HEK293 (cell line): ENCODE data around the gene PCBP3.

Experiments used
- CTCF ChIA-PET: fragments of 350-600 bp; formaldehyde crosslinking; extraction: SDS; loops from one replicate; lab custom pipeline; 2021; ENCODE audit warnings: antibody characterized with exemption; lab: Yijun Ruan, JAX
- POLR2A ChIA-PET: fragments of 300-600 bp; formaldehyde crosslinking; extraction: SDS; loops from one replicate; lab custom pipeline; 2020; ENCODE audit warnings: antibody characterized with exemption, inconsistent platforms; lab: Yijun Ruan, JAX
- H3K27ac ChIP-seq: fragments of 200-500 bp; sonication (Bioruptor generic); 2 replicates; pipeline ENCODE4 v1.5.1; 2014; ENCODE audit warnings: low read depth, low read length, control low read depth, inconsistent platforms; ENCODE audit errors: extremely low read depth
- H3K36me3 ChIP-seq, 2 experiments: fragments of 200-500 bp in 1 of 2; sonication (Bioruptor generic) in 1 of 2; 1 replicate in 1 of 2; 2 replicates in 1 of 2; pipeline ENCODE4 v1.5.1; 2014 to 2017; ENCODE audit warnings: inconsistent platforms in 2 of 2, low read length in 2 of 2; ENCODE audit not compliant: control insufficient read depth in 2 of 2, insufficient read depth in 1 of 2
- H3K4me1 ChIP-seq: fragments of 200-500 bp; sonication (Bioruptor generic); 2 replicates; pipeline ENCODE4 v1.5.1; 2014; ENCODE audit warnings: mild to moderate bottlenecking, low read length, inconsistent platforms; ENCODE audit not compliant: control insufficient read depth, insufficient read depth
- H3K4me3 ChIP-seq: 2 replicates; pipeline ENCODE4 v1.5.1; 2011; ENCODE audit warnings: low read depth, mild to moderate bottlenecking, control low read depth, low read length, moderate library complexity
- H3K9me3 ChIP-seq: fragments of 200-500 bp; sonication (Bioruptor generic); 2 replicates; pipeline ENCODE4 v1.5.1; 2014; ENCODE audit warnings: low read depth, low read length, inconsistent platforms; ENCODE audit not compliant: control insufficient read depth, insufficient read depth
- GLI2 ChIP-seq: fragments of 450-650 bp; formaldehyde crosslinking; IDR thresholded peaks from 2 replicates; pipeline ENCODE4; 2017; ENCODE audit warnings: missing biosample characterization, missing genetic modification characterization, low read depth, borderline replicate concordance
- HOXD13 ChIP-seq: sonication (generic); formaldehyde crosslinking; IDR thresholded peaks from 2 replicates; pipeline ENCODE4 v1.8.0; 2022; ENCODE audit warnings: missing genetic modification reagents, borderline replicate concordance
- SCRT2 ChIP-seq: fragments of 450-650 bp; formaldehyde crosslinking; IDR thresholded peaks from 2 replicates; pipeline ENCODE4 v1.5.1; 2016; ENCODE audit warnings: missing biosample characterization, missing genetic modification characterization
- ZEB2 ChIP-seq: fragments of 450-650 bp; formaldehyde crosslinking; IDR thresholded peaks from 2 replicates; pipeline ENCODE4 v1.5.1; 2016; ENCODE audit warnings: missing biosample characterization, missing genetic modification characterization
- ZNF121 ChIP-seq: fragments of 450-650 bp; formaldehyde crosslinking; IDR thresholded peaks from 2 replicates; pipeline ENCODE4 v1.5.1; 2016; ENCODE audit warnings: missing biosample characterization, missing genetic modification characterization
- ZNF324 ChIP-seq: fragments of 450-650 bp; formaldehyde crosslinking; IDR thresholded peaks from 2 replicates; pipeline ENCODE4 v1.5.1; 2016; ENCODE audit warnings: missing biosample characterization, missing genetic modification characterization
- ZNF48 ChIP-seq: fragments of 450-650 bp; formaldehyde crosslinking; IDR thresholded peaks from 2 replicates; pipeline ENCODE4 v1.5.1; 2016; ENCODE audit warnings: missing biosample characterization, missing genetic modification characterization
- ZNF558 ChIP-seq: fragments of 450-650 bp; formaldehyde crosslinking; IDR thresholded peaks from 2 replicates; pipeline ENCODE4 v1.5.1; 2016; ENCODE audit warnings: missing biosample characterization, missing genetic modification characterization
- ZNF610 ChIP-seq: fragments of 450-650 bp; formaldehyde crosslinking; IDR thresholded peaks from 2 replicates; pipeline ENCODE4 v1.5.1; 2016; ENCODE audit warnings: missing biosample characterization, missing genetic modification characterization, borderline replicate concordance
- ZNF621 ChIP-seq: fragments of 450-650 bp; formaldehyde crosslinking; IDR thresholded peaks from 2 replicates; pipeline ENCODE4 v1.5.1; 2017; ENCODE audit warnings: missing biosample characterization, missing genetic modification characterization
- ZNF664 ChIP-seq: fragments of 450-650 bp; formaldehyde crosslinking; IDR thresholded peaks from 2 replicates; pipeline ENCODE4 v1.5.1; 2016; ENCODE audit warnings: missing biosample characterization, missing genetic modification characterization
- ZNF670 ChIP-seq: fragments of 450-650 bp; formaldehyde crosslinking; IDR thresholded peaks from 2 replicates; pipeline ENCODE4 v1.5.1; 2016; ENCODE audit warnings: missing biosample characterization, missing genetic modification characterization, low read depth
- ZNF776 ChIP-seq: fragments of 450-650 bp; formaldehyde crosslinking; IDR thresholded peaks from 2 replicates; pipeline ENCODE4 v1.5.0; 2017; ENCODE audit warnings: missing biosample characterization, missing genetic modification characterization, borderline replicate concordance
- TF ChIP-seq, protein P1 (sequence below): fragments of 450-650 bp; formaldehyde crosslinking; IDR thresholded peaks from 2 replicates; pipeline ENCODE4 v1.5.1; 2017; ENCODE audit warnings: missing biosample characterization, missing genetic modification characterization
- TF ChIP-seq, protein P2 (sequence below): fragments of 450-650 bp; formaldehyde crosslinking; IDR thresholded peaks from 2 replicates; pipeline ENCODE4 v1.5.1; 2016; ENCODE audit warnings: missing biosample characterization, missing genetic modification characterization
- TF ChIP-seq, protein P3 (sequence below): fragments of 450-650 bp; formaldehyde crosslinking; IDR thresholded peaks from 2 replicates; pipeline ENCODE4 v1.5.1; 2017; ENCODE audit warnings: missing biosample characterization, missing genetic modification characterization
- TF ChIP-seq, protein P4 (sequence below): fragments of 450-650 bp; formaldehyde crosslinking; IDR thresholded peaks from 2 replicates; pipeline ENCODE4 v1.5.1; 2016; ENCODE audit warnings: missing biosample characterization, missing genetic modification characterization, borderline replicate concordance
- TF ChIP-seq, protein P5 (sequence below): fragments of 450-650 bp; formaldehyde crosslinking; IDR thresholded peaks from 2 replicates; pipeline ENCODE4 v1.5.1; 2016; ENCODE audit warnings: missing biosample characterization, missing genetic modification characterization
- TF ChIP-seq, protein P6 (sequence below): fragments of 450-650 bp; IDR thresholded peaks from 2 replicates; pipeline ENCODE4 v1.5.1; 2018; ENCODE audit warnings: missing biosample characterization, missing genetic modification characterization

The PCBP3 gene

DNA sequence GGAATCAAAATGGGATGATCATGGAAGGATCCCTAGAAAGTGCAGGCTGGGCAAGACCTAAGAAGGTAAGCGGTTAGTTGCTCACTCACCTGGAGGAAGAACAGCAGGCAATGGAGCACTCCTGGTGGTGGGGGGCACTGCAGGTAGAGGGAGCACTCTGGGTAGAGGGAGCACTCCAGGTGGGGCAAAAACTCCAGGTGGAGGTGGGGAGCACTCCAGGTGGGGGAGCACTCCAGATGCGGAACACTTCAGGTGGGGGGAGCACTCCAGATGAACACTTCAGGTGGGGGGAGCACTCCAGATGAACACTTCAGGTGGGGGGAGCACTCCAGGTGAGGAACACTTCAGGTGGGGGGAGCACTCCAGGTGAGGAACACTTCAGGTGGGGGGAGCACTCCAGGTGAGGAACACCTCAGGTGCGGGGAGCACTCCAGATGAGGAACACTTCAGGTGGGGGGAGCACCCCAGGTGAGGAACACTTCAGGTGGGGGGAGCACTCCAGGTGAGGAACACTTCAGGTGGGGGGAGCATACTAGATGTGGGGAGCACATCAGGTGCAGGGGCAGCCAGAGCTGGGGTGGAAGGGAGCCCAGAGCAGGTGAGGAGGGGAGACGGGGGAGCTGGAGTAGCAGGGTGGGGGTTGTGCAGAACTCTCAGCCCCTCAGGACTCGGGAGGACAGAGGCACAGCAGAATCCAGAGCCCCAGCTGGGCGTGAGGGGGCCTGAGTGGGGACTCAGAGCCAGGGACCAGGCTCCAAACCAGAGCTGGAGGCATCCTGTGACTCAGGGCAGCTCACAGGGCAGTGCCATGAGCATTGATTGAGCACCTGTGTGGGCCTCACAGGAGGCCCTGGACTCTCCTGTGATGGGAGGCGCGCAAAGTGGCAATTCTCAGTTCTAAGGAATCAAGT is 300.4 kb downstream of the PCBP3 start:
- TF ChIP-seq, protein P1, sequence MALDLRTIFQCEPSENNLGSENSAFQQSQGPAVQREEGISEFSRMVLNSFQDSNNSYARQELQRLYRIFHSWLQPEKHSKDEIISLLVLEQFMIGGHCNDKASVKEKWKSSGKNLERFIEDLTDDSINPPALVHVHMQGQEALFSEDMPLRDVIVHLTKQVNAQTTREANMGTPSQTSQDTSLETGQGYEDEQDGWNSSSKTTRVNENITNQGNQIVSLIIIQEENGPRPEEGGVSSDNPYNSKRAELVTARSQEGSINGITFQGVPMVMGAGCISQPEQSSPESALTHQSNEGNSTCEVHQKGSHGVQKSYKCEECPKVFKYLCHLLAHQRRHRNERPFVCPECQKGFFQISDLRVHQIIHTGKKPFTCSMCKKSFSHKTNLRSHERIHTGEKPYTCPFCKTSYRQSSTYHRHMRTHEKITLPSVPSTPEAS = no peak
- no peak for TF ChIP-seq GLI2 (tag by site-specific recombination)
- TF ChIP-seq, protein P2, sequence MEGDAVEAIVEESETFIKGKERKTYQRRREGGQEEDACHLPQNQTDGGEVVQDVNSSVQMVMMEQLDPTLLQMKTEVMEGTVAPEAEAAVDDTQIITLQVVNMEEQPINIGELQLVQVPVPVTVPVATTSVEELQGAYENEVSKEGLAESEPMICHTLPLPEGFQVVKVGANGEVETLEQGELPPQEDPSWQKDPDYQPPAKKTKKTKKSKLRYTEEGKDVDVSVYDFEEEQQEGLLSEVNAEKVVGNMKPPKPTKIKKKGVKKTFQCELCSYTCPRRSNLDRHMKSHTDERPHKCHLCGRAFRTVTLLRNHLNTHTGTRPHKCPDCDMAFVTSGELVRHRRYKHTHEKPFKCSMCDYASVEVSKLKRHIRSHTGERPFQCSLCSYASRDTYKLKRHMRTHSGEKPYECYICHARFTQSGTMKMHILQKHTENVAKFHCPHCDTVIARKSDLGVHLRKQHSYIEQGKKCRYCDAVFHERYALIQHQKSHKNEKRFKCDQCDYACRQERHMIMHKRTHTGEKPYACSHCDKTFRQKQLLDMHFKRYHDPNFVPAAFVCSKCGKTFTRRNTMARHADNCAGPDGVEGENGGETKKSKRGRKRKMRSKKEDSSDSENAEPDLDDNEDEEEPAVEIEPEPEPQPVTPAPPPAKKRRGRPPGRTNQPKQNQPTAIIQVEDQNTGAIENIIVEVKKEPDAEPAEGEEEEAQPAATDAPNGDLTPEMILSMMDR (tag by site-specific recombination) = no peak
- TF ChIP-seq ZNF664 (tag by site-specific recombination) = no peak
- TF ChIP-seq HOXD13 = no peak
- TF ChIP-seq ZNF48 (tag by site-specific recombination) = no peak
- no peak for TF ChIP-seq SCRT2 (tag by site-specific recombination)
- no peak for TF ChIP-seq ZNF610 (tag by site-specific recombination)
- TF ChIP-seq ZNF621 (tag by site-specific recombination) = no peak
- TF ChIP-seq, protein P3, sequence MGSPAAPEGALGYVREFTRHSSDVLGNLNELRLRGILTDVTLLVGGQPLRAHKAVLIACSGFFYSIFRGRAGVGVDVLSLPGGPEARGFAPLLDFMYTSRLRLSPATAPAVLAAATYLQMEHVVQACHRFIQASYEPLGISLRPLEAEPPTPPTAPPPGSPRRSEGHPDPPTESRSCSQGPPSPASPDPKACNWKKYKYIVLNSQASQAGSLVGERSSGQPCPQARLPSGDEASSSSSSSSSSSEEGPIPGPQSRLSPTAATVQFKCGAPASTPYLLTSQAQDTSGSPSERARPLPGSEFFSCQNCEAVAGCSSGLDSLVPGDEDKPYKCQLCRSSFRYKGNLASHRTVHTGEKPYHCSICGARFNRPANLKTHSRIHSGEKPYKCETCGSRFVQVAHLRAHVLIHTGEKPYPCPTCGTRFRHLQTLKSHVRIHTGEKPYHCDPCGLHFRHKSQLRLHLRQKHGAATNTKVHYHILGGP (tag by site-specific recombination) = 0 out of 2 replicates have a peak, but pooled peaks have one; percentile 23
- peak; percentile 81; the same call in 1 of the 2 replicates for TF ChIP-seq ZEB2 (tag by site-specific recombination)
- TF ChIP-seq, protein P4, sequence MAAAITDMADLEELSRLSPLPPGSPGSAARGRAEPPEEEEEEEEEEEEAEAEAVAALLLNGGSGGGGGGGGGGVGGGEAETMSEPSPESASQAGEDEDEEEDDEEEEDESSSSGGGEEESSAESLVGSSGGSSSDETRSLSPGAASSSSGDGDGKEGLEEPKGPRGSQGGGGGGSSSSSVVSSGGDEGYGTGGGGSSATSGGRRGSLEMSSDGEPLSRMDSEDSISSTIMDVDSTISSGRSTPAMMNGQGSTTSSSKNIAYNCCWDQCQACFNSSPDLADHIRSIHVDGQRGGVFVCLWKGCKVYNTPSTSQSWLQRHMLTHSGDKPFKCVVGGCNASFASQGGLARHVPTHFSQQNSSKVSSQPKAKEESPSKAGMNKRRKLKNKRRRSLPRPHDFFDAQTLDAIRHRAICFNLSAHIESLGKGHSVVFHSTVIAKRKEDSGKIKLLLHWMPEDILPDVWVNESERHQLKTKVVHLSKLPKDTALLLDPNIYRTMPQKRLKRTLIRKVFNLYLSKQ (tag by site-specific recombination) = no peak
- H3K4me3 ChIP-seq = no peak overlapping the region
- ChIA-PET CTCF (interaction anchor here (0.7 to 1.0 kb wide), 2 partner anchors 26 to 632 kb away, joined by 3 read pairs; no protein-coding TSS in a partner anchor), POLR2A (no interaction called here)
- peaks cover 3% of the 10 kb centered on the region for H3K4me1 ChIP-seq
- no peaks in the 10 kb centered on the region for H3K9me3 ChIP-seq
- no peaks in the 10 kb centered on the region for H3K36me3 ChIP-seq
- H3K27ac ChIP-seq = no peak overlapping the region

DNA sequence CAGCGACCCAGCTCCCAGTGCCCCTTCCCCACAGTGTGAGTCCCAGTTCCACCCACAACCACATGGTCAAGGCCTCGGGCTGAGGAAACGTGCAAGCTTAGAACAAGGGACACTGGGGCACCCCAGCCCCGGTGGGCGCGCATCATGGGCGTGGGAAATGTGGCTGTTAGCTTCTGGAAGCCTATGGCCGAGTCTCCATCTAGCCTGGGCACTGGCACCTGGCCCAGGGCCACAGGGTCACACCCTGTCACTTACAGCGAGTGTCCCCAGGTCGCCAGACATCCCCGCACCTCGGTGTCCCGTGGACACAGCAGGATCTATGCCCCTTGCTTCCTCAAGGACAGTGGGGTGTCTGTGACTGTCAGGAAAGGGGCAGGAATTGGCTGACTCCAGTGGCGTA is 301.1 kb downstream of the PCBP3 start:
- POLR2A ChIA-PET = no interaction called here
- H3K27ac ChIP-seq = no peak overlapping the region
- CTCF ChIA-PET = interaction anchor here (0.7 to 1.0 kb wide), 2 partner anchors 26 to 633 kb away, joined by 3 read pairs; no protein-coding TSS in a partner anchor
- peaks cover 4% of the 10 kb centered on the region for H3K4me1 ChIP-seq
- no peaks in the 10 kb centered on the region for H3K9me3 ChIP-seq
- no peaks in the 10 kb centered on the region for H3K36me3 ChIP-seq
- H3K4me3 ChIP-seq = no peak overlapping the region
- TF ChIP-seq, protein P5, sequence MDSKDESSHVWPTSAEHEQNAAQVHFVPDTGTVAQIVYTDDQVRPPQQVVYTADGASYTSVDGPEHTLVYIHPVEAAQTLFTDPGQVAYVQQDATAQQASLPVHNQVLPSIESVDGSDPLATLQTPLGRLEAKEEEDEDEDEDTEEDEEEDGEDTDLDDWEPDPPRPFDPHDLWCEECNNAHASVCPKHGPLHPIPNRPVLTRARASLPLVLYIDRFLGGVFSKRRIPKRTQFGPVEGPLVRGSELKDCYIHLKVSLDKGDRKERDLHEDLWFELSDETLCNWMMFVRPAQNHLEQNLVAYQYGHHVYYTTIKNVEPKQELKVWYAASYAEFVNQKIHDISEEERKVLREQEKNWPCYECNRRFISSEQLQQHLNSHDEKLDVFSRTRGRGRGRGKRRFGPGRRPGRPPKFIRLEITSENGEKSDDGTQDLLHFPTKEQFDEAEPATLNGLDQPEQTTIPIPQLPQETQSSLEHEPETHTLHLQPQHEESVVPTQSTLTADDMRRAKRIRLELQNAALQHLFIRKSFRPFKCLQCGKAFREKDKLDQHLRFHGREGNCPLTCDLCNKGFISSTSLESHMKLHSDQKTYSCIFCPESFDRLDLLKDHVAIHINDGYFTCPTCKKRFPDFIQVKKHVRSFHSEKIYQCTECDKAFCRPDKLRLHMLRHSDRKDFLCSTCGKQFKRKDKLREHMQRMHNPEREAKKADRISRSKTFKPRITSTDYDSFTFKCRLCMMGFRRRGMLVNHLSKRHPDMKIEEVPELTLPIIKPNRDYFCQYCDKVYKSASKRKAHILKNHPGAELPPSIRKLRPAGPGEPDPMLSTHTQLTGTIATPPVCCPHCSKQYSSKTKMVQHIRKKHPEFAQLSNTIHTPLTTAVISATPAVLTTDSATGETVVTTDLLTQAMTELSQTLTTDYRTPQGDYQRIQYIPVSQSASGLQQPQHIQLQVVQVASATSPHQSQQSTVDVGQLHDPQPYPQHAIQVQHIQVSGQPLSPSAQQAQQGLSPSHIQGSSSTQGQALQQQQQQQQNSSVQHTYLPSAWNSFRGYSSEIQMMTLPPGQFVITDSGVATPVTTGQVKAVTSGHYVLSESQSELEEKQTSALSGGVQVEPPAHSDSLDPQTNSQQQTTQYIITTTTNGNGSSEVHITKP (tag by site-specific recombination) = no peak
- TF ChIP-seq ZNF558 (tag by site-specific recombination) (no peak), ZNF121 (no peak), ZNF670 (tag by site-specific recombination) (no peak), ZNF324 (tag by site-specific recombination) (no peak), ZNF776 (no peak)
- TF ChIP-seq, protein P6, sequence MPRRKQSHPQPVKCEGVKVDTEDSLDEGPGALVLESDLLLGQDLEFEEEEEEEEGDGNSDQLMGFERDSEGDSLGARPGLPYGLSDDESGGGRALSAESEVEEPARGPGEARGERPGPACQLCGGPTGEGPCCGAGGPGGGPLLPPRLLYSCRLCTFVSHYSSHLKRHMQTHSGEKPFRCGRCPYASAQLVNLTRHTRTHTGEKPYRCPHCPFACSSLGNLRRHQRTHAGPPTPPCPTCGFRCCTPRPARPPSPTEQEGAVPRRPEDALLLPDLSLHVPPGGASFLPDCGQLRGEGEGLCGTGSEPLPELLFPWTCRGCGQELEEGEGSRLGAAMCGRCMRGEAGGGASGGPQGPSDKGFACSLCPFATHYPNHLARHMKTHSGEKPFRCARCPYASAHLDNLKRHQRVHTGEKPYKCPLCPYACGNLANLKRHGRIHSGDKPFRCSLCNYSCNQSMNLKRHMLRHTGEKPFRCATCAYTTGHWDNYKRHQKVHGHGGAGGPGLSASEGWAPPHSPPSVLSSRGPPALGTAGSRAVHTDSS (tag by site-specific recombination) = no peak
- TF ChIP-seq, protein P3 (tag by site-specific recombination) = no peak
